Measurements from ENCODE around the gene DNAJC2.

The DNAJC2 gene

GRCh38 chr7:103349805-103350204 lies 5.2 kb upstream of the DNAJC2 start:
- no peak for DNase-seq (ENCODE audit: low read depth)
- TF ChIP-seq CTCF (IDR thresholded peaks at IDR 0.05; ENCODE audit: control insufficient read depth, insufficient read depth, low read depth, low read length, missing control alignments), result no peak
- no peak overlapping the region for H3K4me3 ChIP-seq (ENCODE audit: control insufficient read depth, low read depth, low read length)

- DNase-seq (ENCODE audit: low read depth), result no peak
- H3K4me3 ChIP-seq (ENCODE audit: control insufficient read depth, low read depth, low read length), result peak overlapping the region; percentile 78; the same call in 1 of the 2 replicates
- TF ChIP-seq CTCF (IDR thresholded peaks at IDR 0.05; ENCODE audit: control insufficient read depth, insufficient read depth, low read depth, low read length, missing control alignments), result no peak
Observed at GRCh38 chr7:103348959-103349358, 4.4 kb upstream of the DNAJC2 start.

- TF ChIP-seq CTCF (IDR thresholded peaks at IDR 0.05; ENCODE audit: control insufficient read depth, insufficient read depth, low read depth, low read length, missing control alignments), result no peak
- peak overlapping the region; percentile 78 for H3K4me3 ChIP-seq (ENCODE audit: control insufficient read depth, low read depth, low read length)
- DNase-seq (ENCODE audit: low read depth), result no peak
Observed at GRCh38 chr7:103348452-103348851, 3.9 kb upstream of the DNAJC2 start.

- DNase-seq (ENCODE audit: low read depth), result peak; percentile 74
- H3K4me3 ChIP-seq (ENCODE audit: control insufficient read depth, low read depth, low read length), result peak within 1 kb of the TSS; percentile 78
- TF ChIP-seq CTCF (IDR thresholded peaks at IDR 0.05; ENCODE audit: control insufficient read depth, insufficient read depth, low read depth, low read length, missing control alignments), result no peak
Observed at GRCh38 chr7:103347507-103348267, 3.1 kb upstream of the DNAJC2 start, which contains the start of gene PSMC2. Gene PSMC2 (plus strand): TSS chr7:103347643. CDS start chr7:103347712, 69 bp downstream.

- no peak for TF ChIP-seq CTCF (IDR thresholded peaks at IDR 0.05; ENCODE audit: control insufficient read depth, insufficient read depth, low read depth, low read length, missing control alignments)
- DNase-seq (ENCODE audit: low read depth), result no peak
- no peak overlapping the region for H3K4me3 ChIP-seq (ENCODE audit: control insufficient read depth, low read depth, low read length)
Observed at GRCh38 chr7:103346396-103346795, 1.8 kb upstream of the DNAJC2 start.

- no peak for DNase-seq (ENCODE audit: low read depth)
- peak overlapping the region; percentile 71 for H3K4me3 ChIP-seq (ENCODE audit: control insufficient read depth, low read depth, low read length)
- no peak for TF ChIP-seq CTCF (IDR thresholded peaks at IDR 0.05; ENCODE audit: control insufficient read depth, insufficient read depth, low read depth, low read length, missing control alignments)
Observed at GRCh38 chr7:103343758-103344452, 662 bp downstream of the DNAJC2 start.
